Stimulated activated naive CD4-positive, alpha-beta T cell (primary cell): Measurements from ENCODE around the gene CKAP2.
"Not testable (repeated sequence)": the region's sequence is repeated elsewhere in the genome, so short reads cannot be mapped to it uniquely, and the experiment has no call there.

Experiments used
- DNase-seq, 6 experiments: peaks; one replicate each; lab custom pipeline; 2025; lab: John Stamatoyannopoulos, UW

CKAP2 gene

GRCh38 chr13:52451135-52451804, 4.0 kb upstream of the CKAP2 start:
- no peak for DNase-seq

DNA sequence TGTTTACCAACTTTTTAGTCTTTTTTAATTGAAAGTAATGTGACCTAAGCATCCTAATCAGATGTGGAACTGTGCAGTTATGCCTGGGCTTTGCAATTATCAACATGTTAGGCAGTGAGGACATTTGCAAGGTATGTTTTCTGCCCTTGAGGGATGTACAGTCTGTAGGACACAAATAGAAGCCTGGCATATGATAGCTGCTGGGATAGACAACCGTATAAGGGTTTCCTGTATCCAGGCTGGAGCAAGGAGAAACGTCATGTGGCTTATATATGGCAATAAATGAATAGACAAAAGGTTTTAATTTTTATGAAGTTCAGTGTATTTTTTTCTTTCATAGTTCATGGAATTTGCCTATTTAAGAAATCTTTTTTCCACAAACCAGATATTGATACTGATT, 2.8 kb upstream of the CKAP2 start:
- no peak for DNase-seq

DNA sequence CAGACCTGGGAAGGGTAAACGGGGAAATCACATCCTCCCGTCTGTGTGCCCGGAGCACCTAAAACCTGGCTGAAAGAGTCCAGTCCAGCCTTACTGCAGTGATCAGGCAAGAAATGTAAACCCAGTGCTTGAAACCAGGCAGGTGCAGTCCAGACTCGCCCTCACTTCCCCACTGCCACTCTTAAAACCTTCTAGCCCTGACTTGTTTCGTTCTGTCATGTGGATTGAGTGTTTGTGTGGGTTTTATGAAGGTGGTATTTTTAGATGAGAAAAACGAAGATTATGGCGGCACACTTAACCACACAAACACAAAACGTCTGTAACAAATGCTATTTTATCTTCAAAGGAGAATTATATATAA, 839 bp upstream of the CKAP2 start:
- DNase-seq = peak in 2 of 6 experiments; percentile 3 to 4

GRCh38 chr13:52455677-52456041, 381 bp downstream of the CKAP2 start:
- peak; percentile 71 to 94 (median 82) for DNase-seq

- no peak for DNase-seq
Measured at GRCh38 chr13:52459668-52460067, 4.4 kb downstream of the CKAP2 start.

- no peak for DNase-seq
Measured at GRCh38 chr13:52461265-52461664, 6.0 kb downstream of the CKAP2 start.

GRCh38 chr13:52463526-52463925, 8.2 kb downstream of the CKAP2 start:
- DNase-seq = no peak

DNA sequence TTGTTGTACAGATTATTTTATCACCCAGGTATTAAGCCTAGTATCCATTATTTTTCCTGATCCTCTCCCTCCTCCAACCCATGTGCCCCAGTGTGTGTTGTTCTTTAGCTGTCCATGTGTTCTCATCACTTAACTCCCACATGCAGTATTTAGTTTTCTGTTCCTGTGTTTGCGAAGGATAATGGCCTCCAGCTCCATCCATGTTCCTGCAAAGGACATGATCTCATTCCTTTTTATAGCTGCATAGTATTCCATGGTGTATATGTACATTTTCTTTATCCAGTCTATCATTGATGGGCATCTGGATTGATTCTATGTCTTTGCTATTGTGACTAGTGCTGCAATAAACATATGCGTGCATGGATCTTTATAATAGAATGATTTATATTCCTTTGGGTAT, 13.2 kb downstream of the CKAP2 start:
- DNase-seq = not testable (repeated sequence)

GRCh38 chr13:52480677-52481428, 25.6 kb downstream of the CKAP2 start:
- DNase-seq = not testable (repeated sequence)

- not testable (repeated sequence) for DNase-seq
Measured at GRCh38 chr13:52487078-52487477, 31.8 kb downstream of the CKAP2 start.

DNA sequence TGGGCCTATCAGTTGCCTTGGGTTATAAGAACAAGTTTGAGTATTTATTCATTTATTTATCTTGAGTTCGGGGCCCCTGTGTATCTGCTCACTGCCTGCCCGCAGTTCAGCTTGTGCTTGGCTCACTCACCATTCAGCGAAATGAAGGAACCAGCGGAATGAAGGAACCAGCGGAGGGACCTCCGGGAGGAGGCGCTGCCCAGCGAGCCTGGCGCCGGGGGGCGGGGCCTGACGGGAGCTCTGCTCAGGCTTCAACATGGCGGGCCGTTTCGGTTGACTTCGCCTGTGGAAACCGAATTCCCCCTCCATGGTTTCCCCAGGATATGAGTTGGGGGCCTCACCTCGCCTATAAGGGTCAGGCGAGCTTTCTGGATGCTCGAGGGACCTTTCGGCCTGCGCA, 33.5 kb downstream of the CKAP2 start:
- DNase-seq = not testable (repeated sequence)

DNA sequence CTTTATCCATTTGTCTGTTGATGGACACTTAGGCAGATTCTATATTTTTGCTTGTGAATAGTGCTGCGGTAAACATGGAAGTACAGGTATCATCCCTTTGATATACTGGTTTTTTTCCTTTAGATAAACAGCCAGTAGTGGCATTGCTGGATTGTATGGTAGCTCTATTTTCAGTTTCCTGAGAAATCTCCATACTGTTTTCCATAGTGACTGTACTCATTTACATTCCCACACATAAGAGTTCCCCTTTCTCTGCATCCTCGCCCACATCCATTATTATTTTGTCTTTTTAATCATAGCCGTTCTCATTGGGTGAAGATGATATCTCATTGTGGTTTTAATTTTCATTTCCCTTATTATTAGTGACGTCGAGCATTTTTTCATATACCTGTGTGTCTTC, 35.7 kb downstream of the CKAP2 start:
- not testable (repeated sequence) for DNase-seq

- DNase-seq = not testable (repeated sequence)
Measured at GRCh38 chr13:52494241-52494640, 39.0 kb downstream of the CKAP2 start.

- DNase-seq = not testable (repeated sequence)
Measured at GRCh38 chr13:52497979-52498378, 42.7 kb downstream of the CKAP2 start.

DNA sequence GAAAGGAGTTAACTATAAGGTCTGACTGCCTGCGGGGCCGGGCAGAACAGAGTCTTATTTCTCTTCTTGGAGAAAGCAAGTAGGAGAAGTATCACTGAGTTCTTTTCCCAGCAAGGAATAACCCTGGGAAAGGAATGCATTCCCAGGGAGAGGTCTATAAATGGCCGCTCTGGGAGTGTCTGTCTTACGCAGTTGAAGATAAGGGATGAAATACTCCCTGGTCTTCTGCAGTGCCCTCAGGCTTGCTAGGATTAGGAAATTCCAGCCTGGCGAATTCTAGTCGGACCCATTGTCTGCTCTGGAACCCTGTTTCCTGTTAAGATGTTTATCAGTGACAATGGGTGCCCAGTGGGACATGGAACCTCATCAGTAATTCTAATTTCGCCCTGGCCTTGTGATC, 47.0 kb downstream of the CKAP2 start:
- not testable (repeated sequence) for DNase-seq

DNA sequence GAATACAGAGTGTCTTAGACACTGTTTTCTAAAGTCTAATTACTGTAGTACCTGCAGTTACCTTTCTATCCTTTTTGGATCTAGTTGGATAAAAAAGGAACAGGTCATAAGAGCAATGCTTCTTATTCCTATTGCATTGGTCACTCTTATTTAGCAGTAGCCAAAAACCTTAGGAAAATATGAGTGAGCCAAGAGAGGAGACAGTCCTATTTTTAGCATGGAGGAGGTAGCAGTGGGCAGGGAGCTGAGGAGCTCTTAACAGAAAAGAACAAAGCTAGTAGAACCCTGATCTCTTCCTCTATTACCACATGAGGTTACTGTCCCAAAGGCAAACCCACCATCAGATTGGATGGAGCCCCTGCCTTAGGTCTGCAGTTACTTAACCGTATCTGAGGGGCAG, 50.6 kb downstream of the CKAP2 start:
- DNase-seq = not testable (repeated sequence)

GRCh38 chr13:52509532-52509931, 54.3 kb downstream of the CKAP2 start:
- DNase-seq = not testable (repeated sequence)

DNA sequence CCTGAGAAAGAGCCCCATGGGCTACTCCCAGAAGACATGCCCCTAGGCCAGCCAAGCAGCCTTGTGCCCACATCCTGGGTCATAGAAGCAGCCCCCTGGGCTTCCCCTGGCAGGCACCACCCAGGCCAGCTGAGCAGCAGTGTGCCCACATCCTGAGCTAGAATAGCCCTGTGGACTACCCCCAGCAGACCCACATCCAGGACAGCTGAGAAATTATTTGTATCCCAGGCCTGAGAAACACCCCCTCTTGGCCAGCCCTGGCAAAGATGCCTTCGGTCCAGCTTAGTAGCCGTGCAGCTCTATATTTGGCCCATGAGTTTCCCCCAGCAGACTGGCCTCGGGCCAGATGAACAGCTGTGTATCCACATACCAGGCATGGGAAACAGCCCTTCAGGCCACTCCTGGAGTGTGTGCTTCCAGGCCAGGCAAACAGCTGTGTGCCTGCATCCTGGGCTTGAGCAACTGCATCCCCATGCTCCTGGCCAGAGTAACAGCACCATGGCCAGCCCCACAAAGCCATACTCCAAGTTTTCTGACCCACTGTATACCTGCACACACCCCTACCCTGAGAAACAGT, 55.0 kb downstream of the CKAP2 start:
- DNase-seq = not testable (repeated sequence)

DNA sequence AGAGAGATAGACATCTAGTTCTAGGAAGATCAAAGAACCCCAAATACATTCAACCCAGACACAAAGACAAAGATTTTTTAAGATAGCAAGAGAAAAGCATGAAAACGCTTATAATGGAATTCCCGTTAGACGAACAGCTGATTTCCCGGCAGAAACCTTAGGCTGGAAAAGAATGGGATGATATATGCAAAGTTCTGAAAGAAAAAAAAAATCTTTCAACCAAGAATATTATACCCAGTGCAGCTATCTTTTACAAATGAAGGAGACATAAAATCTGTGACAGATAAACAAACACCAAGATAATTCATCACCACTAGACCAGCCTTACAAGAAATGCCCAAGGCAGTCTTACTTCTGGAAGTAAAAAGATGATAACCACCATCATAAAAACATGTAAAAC, 56.3 kb downstream of the CKAP2 start:
- DNase-seq = not testable (repeated sequence)

GRCh38 chr13:52513957-52514596, 58.8 kb downstream of the CKAP2 start:
- DNase-seq = not testable (repeated sequence)

DNA sequence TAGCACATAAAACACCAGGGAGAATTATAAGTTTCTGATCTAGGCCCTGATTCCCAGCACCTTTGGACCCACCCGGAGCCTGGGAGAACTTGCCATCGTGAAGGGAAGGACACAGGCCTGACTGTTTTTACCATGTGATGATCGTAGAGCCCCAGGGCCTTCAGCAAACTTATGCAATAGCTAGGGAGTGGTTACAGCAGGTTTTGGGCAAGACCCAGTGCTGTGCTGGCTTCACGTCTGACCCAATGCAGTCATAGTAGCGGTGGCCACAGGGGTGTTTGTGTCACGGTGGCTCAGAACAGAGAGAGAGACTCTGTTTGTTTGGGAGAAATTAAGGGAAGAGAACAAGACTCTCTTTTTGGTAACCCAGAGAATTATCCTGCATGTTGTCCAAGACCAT, 68.0 kb downstream of the CKAP2 start:
- DNase-seq = not testable (repeated sequence)
